ENCODE measurements around the gene TLE1. TPM values are rescaled to one million over a fixed set of nuclear protein-coding genes. Genes with fewer than 3 reads are reported as not detected.

TLE1 gene
- total RNA-seq, 3 donors from 2014 or later = 42.9 to 51.8 (median 47.3) TPM

- no peaks in the 10 kb centered on the region for H3K36me3 ChIP-seq (ENCODE audit: low read depth)
- no peak for DNase-seq
- intact Hi-C loops (cut with DNase I, micrococcal nuclease) = no loop called here
Measured at GRCh38 chr9:81604306-81605169, 84.8 kb downstream of the TLE1 start.

DNA sequence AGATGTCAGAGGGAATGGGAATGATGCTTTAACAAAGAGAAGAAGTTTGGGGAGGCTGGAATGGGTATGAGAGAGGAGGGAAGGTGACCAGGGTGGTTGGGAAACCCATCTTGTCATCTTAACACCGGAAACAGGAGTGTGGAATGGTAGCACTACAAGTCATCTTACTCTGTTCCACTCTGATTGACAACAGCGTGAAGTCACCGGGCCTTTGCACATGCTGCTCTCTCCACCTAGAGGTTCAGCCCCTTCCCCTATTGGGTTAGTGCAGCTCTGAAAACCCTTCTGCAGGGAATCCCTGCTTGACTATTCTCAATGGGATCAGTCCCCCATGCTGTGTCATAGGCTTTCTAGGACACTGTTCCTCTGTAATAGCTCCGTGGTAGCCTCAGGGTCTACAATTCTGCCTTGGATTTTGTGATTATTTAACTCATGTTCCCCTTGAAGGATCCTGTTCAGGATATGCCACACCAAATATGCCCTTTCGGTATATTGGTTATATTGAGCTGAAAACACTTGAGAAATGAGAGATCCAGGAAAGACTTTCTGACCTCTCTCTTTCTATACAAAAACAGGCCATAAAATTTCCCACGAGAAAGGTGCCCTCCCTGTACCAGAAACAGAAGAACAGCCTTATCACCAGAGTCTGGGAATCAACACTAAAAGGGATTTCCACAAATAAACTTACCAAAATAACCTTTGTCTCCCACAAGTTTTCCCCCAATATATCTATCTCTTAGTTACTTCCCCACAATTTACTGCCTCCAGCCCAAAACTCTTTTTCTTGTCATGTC lies 86.3 kb downstream of the TLE1 start:
- Histone ChIP-seq H3K9me3 (no peaks in the 10 kb centered on the region), H3K36me3 (ENCODE audit: low read depth) (no peaks in the 10 kb centered on the region), H3K4me1 (ENCODE audit: low read depth) (no peaks in the 10 kb centered on the region), H3K4me3 (no peak overlapping the region)
- TF ChIP-seq, protein P1, sequence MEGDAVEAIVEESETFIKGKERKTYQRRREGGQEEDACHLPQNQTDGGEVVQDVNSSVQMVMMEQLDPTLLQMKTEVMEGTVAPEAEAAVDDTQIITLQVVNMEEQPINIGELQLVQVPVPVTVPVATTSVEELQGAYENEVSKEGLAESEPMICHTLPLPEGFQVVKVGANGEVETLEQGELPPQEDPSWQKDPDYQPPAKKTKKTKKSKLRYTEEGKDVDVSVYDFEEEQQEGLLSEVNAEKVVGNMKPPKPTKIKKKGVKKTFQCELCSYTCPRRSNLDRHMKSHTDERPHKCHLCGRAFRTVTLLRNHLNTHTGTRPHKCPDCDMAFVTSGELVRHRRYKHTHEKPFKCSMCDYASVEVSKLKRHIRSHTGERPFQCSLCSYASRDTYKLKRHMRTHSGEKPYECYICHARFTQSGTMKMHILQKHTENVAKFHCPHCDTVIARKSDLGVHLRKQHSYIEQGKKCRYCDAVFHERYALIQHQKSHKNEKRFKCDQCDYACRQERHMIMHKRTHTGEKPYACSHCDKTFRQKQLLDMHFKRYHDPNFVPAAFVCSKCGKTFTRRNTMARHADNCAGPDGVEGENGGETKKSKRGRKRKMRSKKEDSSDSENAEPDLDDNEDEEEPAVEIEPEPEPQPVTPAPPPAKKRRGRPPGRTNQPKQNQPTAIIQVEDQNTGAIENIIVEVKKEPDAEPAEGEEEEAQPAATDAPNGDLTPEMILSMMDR (IDR thresholded peaks at IDR 0.05) = no peak
- intact Hi-C loops (cut with DNase I, micrococcal nuclease) = no loop called here
- ATAC-seq (no peak), DNase-seq (no peak)

More at GRCh38 chr9:81604306-81605169, 84.8 kb downstream of the TLE1 start:
- Histone ChIP-seq H3K9me3 (no peaks in the 10 kb centered on the region), H3K4me3 (no peak overlapping the region), H3K4me1 (ENCODE audit: low read depth) (no peaks in the 10 kb centered on the region)
- TF ChIP-seq, protein P1 (IDR thresholded peaks at IDR 0.05) = no peak
- ATAC-seq = no peak

- ATAC-seq (no peak), DNase-seq (no peak)
- Histone ChIP-seq H3K4me1 (ENCODE audit: low read depth) (no peaks in the 10 kb centered on the region), H3K4me3 (no peak overlapping the region), H3K36me3 (ENCODE audit: low read depth) (no peaks in the 10 kb centered on the region), H3K9me3 (no peaks in the 10 kb centered on the region)
- TF ChIP-seq, protein P1 (IDR thresholded peaks at IDR 0.05) = no peak
- intact Hi-C loops (cut with DNase I, micrococcal nuclease) = no loop called here
Measured at GRCh38 chr9:81601639-81602623, 87.4 kb downstream of the TLE1 start.

GRCh38 chr9:81600631-81601030 lies 88.7 kb downstream of the TLE1 start:
- no peak overlapping the region for H3K4me3 ChIP-seq
- TF ChIP-seq, protein P1 (IDR thresholded peaks at IDR 0.05) = no peak
- no peaks in the 10 kb centered on the region for H3K9me3 ChIP-seq
- intact Hi-C loops (cut with DNase I, micrococcal nuclease) = no loop called here
- no peaks in the 10 kb centered on the region for H3K36me3 ChIP-seq (ENCODE audit: low read depth)
- no peak for ATAC-seq
- no peak for DNase-seq
- no peaks in the 10 kb centered on the region for H3K4me1 ChIP-seq (ENCODE audit: low read depth)

GRCh38 chr9:81599837-81600236 lies 89.5 kb downstream of the TLE1 start:
- no peaks in the 10 kb centered on the region for H3K36me3 ChIP-seq (ENCODE audit: low read depth)
- intact Hi-C loops (cut with DNase I, micrococcal nuclease) = no loop called here
- DNase-seq (no peak), ATAC-seq (peak; percentile 36)
- no peaks in the 10 kb centered on the region for H3K4me1 ChIP-seq (ENCODE audit: low read depth)
- no peaks in the 10 kb centered on the region for H3K9me3 ChIP-seq
- H3K4me3 ChIP-seq = no peak overlapping the region
- TF ChIP-seq, protein P1 (IDR thresholded peaks at IDR 0.05) = no peak
